SK-N-SH treated with all-trans-retinoic acid at 6 μM for 48 hours (cell line): ENCODE data around the gene HSD17B14.

Experiments
- CREB5 ChIP-seq: fragments of 250-450 bp; sonication (Bioruptor Pico); IDR thresholded peaks from 2 replicates; pipeline ENCODE4 v1.5.1; 2020; ENCODE audit warnings: low read depth, mild to moderate bottlenecking, moderate library complexity
- ISL1 ChIP-seq: fragments of 250-450 bp; sonication (Bioruptor Pico); IDR thresholded peaks from 2 replicates; pipeline ENCODE4 v2.1.2; 2022; ENCODE audit warnings: mild to moderate bottlenecking, moderate library complexity
- PATZ1 ChIP-seq: fragments of 250-450 bp; sonication (Bioruptor Pico); IDR thresholded peaks from 2 replicates; pipeline ENCODE4 v1.8.0; 2020; ENCODE audit warnings: mild to moderate bottlenecking, moderate library complexity, borderline replicate concordance
- PPARA ChIP-seq: fragments of 250-450 bp; sonication (Bioruptor Pico); IDR thresholded peaks from 2 replicates; pipeline ENCODE4 v1.5.0; 2020; ENCODE audit warnings: mild to moderate bottlenecking, borderline replicate concordance
- RARB ChIP-seq: fragments of 250-450 bp; sonication (Bioruptor Pico); IDR thresholded peaks from 2 replicates; pipeline ENCODE4 v1.8.0; 2021; ENCODE audit warnings: mild to moderate bottlenecking, moderate library complexity
- TOX ChIP-seq: fragments of 250-450 bp; sonication (Bioruptor Pico); IDR thresholded peaks from 2 replicates; pipeline ENCODE4 v1.8.0; 2021; ENCODE audit warnings: mild to moderate bottlenecking, moderate library complexity, borderline replicate concordance
- ZFP30 ChIP-seq: fragments of 450-650 bp; formaldehyde crosslinking; IDR thresholded peaks from 2 replicates; pipeline ENCODE4 v1.5.0; 2022; ENCODE audit warnings: mild to moderate bottlenecking, moderate library complexity
- ZNF565 ChIP-seq: fragments of 450-650 bp; formaldehyde crosslinking; conservative IDR thresholded peaks from 2 replicates; pipeline ENCODE4 v1.5.0; 2020; ENCODE audit warnings: low read depth, mild to moderate bottlenecking, moderate library complexity

GRCh38 chr19:48841571-48841970, 5.3 kb upstream of the HSD17B14 start:
- no peak for TF ChIP-seq CREB5 (CRISPR knock-in tag)
- no peak for TF ChIP-seq ZNF565 (CRISPR knock-in tag)
- no peak for TF ChIP-seq ISL1
- no peak for TF ChIP-seq PATZ1 (CRISPR knock-in tag)
- no peak for TF ChIP-seq PPARA (CRISPR knock-in tag)
- TF ChIP-seq ZFP30 (CRISPR knock-in tag), result no peak
- TF ChIP-seq TOX (CRISPR knock-in tag), result no peak
- no peak for TF ChIP-seq RARB
